Naive thymus-derived CD4-positive, alpha-beta T cell (primary cell): ENCODE data around the gene MIER1. TPM values are rescaled to one million over a fixed set of nuclear protein-coding genes. Genes with fewer than 3 reads are reported as not detected.
A peak's percentile ranks its signal among the peaks of the same experiment; 100 is the strongest.

Experiments
- ATAC-seq: fragments of 150-1000 bp; cut with Tn5 transposase; 2 replicates; pipeline ENCODE4 v1.10.0; 2021; ENCODE audit warnings: mild to moderate bottlenecking, moderate library complexity
- CTCF ChIA-PET: fragments of 350-600 bp; sonication (Branson Sonifier 250); formaldehyde crosslinking; loops from one replicate; lab custom pipeline; 2021; ENCODE audit warnings: antibody characterized with exemption; lab: Charles Lee
- POLR2A ChIA-PET: fragments of 350-600 bp; sonication (Branson Sonifier 250); formaldehyde crosslinking; loops from one replicate; lab custom pipeline; 2021; ENCODE audit warnings: antibody characterized with exemption, inconsistent platforms; lab: Charles Lee
- DNase-seq, 9 donors: peaks; one replicate each; pipeline versions ENCODE4 v3.0.0 to v3.0.0-alpha.2; 2020 to 2022; ENCODE audit warnings: mixed read lengths in 1 of 9
- H3K27ac ChIP-seq: one replicate; pipeline ENCODE4 v1.7.0; 2013; ENCODE audit warnings: mild to moderate bottlenecking, low read depth, low read length, moderate library complexity
- H3K27me3 ChIP-seq, 2 donors: one replicate each; pipeline ENCODE4 v1.7.0; 2013; ENCODE audit warnings: low read length in 2 of 2, mild to moderate bottlenecking in 2 of 2, moderate library complexity in 2 of 2; ENCODE audit not compliant: control insufficient read depth in 2 of 2, insufficient read depth in 2 of 2
- H3K36me3 ChIP-seq, 3 experiments: 1 replicate in 2 of 3; 2 replicates in 1 of 3; pipeline ENCODE4 v1.7.0; 2013; ENCODE audit warnings: low read length in 3 of 3, mild to moderate bottlenecking in 3 of 3, moderate library complexity in 1 of 3; ENCODE audit not compliant: insufficient read depth in 3 of 3, control insufficient read depth in 2 of 3
- H3K4me1 ChIP-seq, 2 donors: one replicate each; pipeline ENCODE4 v1.7.0; 2013; ENCODE audit warnings: low read length in 2 of 2, mild to moderate bottlenecking in 2 of 2, moderate library complexity in 1 of 2; ENCODE audit not compliant: control insufficient read depth in 2 of 2, insufficient read depth in 2 of 2
- H3K4me3 ChIP-seq: 2 replicates; pipeline ENCODE4 v1.7.0; 2013; ENCODE audit warnings: mild to moderate bottlenecking, low read length
- H3K9me3 ChIP-seq, 3 experiments: 1 replicate in 2 of 3; 2 replicates in 1 of 3; pipeline ENCODE4 v1.7.0; 2013; ENCODE audit warnings: low read length in 3 of 3; ENCODE audit not compliant: control insufficient read depth in 2 of 3
- H3K27ac Mint-ChIP-seq, 9 donors: one replicate each; pipeline ENCODE4 v1.8.0; 2020 to 2022; ENCODE audit warnings: mixed read lengths in 9 of 9, mild to moderate bottlenecking in 8 of 9, moderate library complexity in 5 of 9, inconsistent platforms in 2 of 9
- H3K27me3 Mint-ChIP-seq, 5 donors: one replicate each; pipeline ENCODE4 v1.8.0; 2021 to 2022; ENCODE audit warnings: mixed read lengths in 5 of 5, mild to moderate bottlenecking in 1 of 5
- H3K36me3 Mint-ChIP-seq, 5 donors: one replicate each; pipeline ENCODE4 v1.8.0; 2020 to 2022; ENCODE audit warnings: mixed read lengths in 5 of 5, mild to moderate bottlenecking in 3 of 5, inconsistent platforms in 1 of 5
- H3K4me1 Mint-ChIP-seq, 7 donors: one replicate each; pipeline ENCODE4 v1.8.0; 2020 to 2022; ENCODE audit warnings: mixed read lengths in 7 of 7, mild to moderate bottlenecking in 3 of 7, inconsistent platforms in 1 of 7
- H3K4me3 Mint-ChIP-seq, 10 donors: one replicate each; pipeline ENCODE4 v1.8.0; 2020 to 2022; ENCODE audit warnings: mild to moderate bottlenecking in 10 of 10, mixed read lengths in 10 of 10, moderate library complexity in 6 of 10, inconsistent platforms in 2 of 10
- H3K9me3 Mint-ChIP-seq, 11 donors: one replicate each; pipeline ENCODE4 v1.8.0; 2020 to 2022; ENCODE audit warnings: mixed read lengths in 11 of 11, mild to moderate bottlenecking in 4 of 11, inconsistent platforms in 1 of 11, moderate library complexity in 1 of 11
- intact Hi-C, 2 donors: fragments of 100-400 bp; cut with micrococcal nuclease; formaldehyde crosslinking; loops; one replicate each; pipeline ENCODE4 v1.15.1; 2023
- polyA plus RNA-seq, 2 donors: library from polyadenylated mRNA; unstranded; fragments of 300-500 nt; fragmentation: Illumina TruSeq; gene quantifications; one replicate each; pipeline ENCODE4 v1.2.3, GENCODE V29; 2021
- total RNA-seq, 6 experiments: library from RNA in 5 of 6; stranded (reverse) in 5 of 6; gene quantifications; 1 replicate in 5 of 6; 2 replicates in 1 of 6; pipeline ENCODE4 v1.2.3 and lab custom pipeline; 2021 to 2026

MIER1 gene
- total and polyA plus RNA-seq, 7 experiments from 2014 or later = 35.8 to 73.6 (median 68.5) TPM

- Mint-ChIP-seq H3K4me3 (no peak overlapping the region), H3K27ac (peak overlapping the region; percentile 7 to 89 (median 40)), H3K27me3 (no peaks in the 10 kb centered on the region), H3K36me3 (peaks cover 11 to 48% (median 25%) of the 10 kb centered on the region in 5 donors), H3K9me3 (peaks cover 0 to 3% (median 0%) of the 10 kb centered on the region in 11 donors), H3K4me1 (peaks cover 4 to 31% (median 23%) of the 10 kb centered on the region in 7 donors)
- H3K36me3 ChIP-seq = peaks cover 0 to 15% (median 4%) of the 10 kb centered on the region in 3 experiments
- intact Hi-C loops = no loop called here
- no peak overlapping the region for H3K4me3 ChIP-seq
- H3K9me3 ChIP-seq = no peaks in the 10 kb centered on the region
- ATAC-seq = no peak
- no peaks in the 10 kb centered on the region for H3K4me1 ChIP-seq
- no peaks in the 10 kb centered on the region for H3K27me3 ChIP-seq
- POLR2A ChIA-PET = no interaction called here
- CTCF ChIA-PET = interaction anchor here (0.6 to 5.2 kb wide), 2 partner anchors 147 to 217 kb away, joined by 3 to 43 read pairs; no protein-coding TSS in a partner anchor
- DNase-seq = no peak
- peak overlapping the region; percentile 24 for H3K27ac ChIP-seq
Measured at GRCh38 chr1:67001682-67002425, 77.1 kb downstream of the MIER1 start.

- Histone ChIP-seq H3K27me3 (no peaks in the 10 kb centered on the region), H3K27ac (no peak overlapping the region), H3K4me3 (no peak overlapping the region), H3K9me3 (no peaks in the 10 kb centered on the region), H3K4me1 (no peaks in the 10 kb centered on the region), H3K36me3 (peaks cover 0 to 15% (median 4%) of the 10 kb centered on the region in 3 experiments)
- Mint-ChIP-seq H3K4me1 (peaks cover 3 to 22% (median 20%) of the 10 kb centered on the region in 7 donors), H3K9me3 (peaks cover 0 to 3% (median 0%) of the 10 kb centered on the region in 11 donors), H3K27me3 (no peaks in the 10 kb centered on the region), H3K27ac (peak overlapping the region in 4 of 9 donors; percentile 20 to 80 (median 39)), H3K4me3 (no peak overlapping the region), H3K36me3 (peaks cover 11 to 60% (median 31%) of the 10 kb centered on the region in 5 donors)
- DNase-seq = no peak
- ChIA-PET POLR2A (interaction anchor here (0.6 to 1.3 kb wide), 2 partner anchors 10 to 137 kb away, joined by 3 to 5 read pairs; no protein-coding TSS in a partner anchor), CTCF (interaction anchor here (0.6 kb wide), 1 partner anchor 50 kb away, joined by 3 read pairs; no protein-coding TSS in a partner anchor)
- no peak for ATAC-seq
- intact Hi-C loops = no loop called here
Measured at GRCh38 chr1:67004176-67004575, 79.4 kb downstream of the MIER1 start.

GRCh38 chr1:67005068-67005467 is 80.3 kb downstream of the MIER1 start:
- POLR2A ChIA-PET = interaction anchor here (1.3 kb wide), 1 partner anchor 9 kb away, joined by 3 read pairs; no protein-coding TSS in a partner anchor
- ATAC-seq = no peak

DNA sequence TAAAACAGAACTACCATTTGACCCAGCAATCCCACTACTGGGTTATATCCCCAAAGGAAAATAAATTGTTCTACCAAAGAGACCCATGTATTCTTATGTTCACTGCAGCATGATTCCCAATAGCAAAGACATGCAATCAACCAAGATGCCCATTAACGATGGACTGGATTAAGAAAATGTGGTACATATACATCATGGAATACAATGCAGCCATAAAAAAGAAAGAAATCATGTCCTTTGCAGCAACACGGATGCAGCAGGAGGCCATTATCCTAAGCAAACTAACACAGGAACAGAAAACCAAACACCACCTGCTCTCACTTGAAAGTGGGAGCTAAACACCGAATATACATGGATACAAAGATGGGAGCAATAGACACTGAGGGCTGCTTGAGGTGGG is 85.0 kb downstream of the MIER1 start:
- no peaks in the 10 kb centered on the region for H3K27me3 Mint-ChIP-seq
- peaks cover 0 to 3% (median 0%) of the 10 kb centered on the region in 11 donors for H3K9me3 Mint-ChIP-seq
- DNase-seq (no peak), ATAC-seq (no peak)
- no peaks in the 10 kb centered on the region for H3K27me3 ChIP-seq
- no peak overlapping the region for H3K27ac ChIP-seq
- POLR2A ChIA-PET = no interaction called here
- H3K27ac Mint-ChIP-seq = peak overlapping the region in 3 of 9 donors; percentile 24 to 67 (median 54)
- peaks cover 0 to 10% (median 0%) of the 10 kb centered on the region in 3 experiments for H3K36me3 ChIP-seq
- H3K36me3 Mint-ChIP-seq = peaks cover 15 to 74% (median 43%) of the 10 kb centered on the region in 5 donors
- H3K4me3 Mint-ChIP-seq = no peak overlapping the region
- H3K4me3 ChIP-seq = no peak overlapping the region
- no peaks in the 10 kb centered on the region for H3K4me1 ChIP-seq
- H3K4me1 Mint-ChIP-seq = peaks cover 3 to 16% (median 9%) of the 10 kb centered on the region in 7 donors
- no peaks in the 10 kb centered on the region for H3K9me3 ChIP-seq
- CTCF ChIA-PET = no interaction called here
- intact Hi-C loops = no loop called here

More at GRCh38 chr1:67005068-67005467, 80.3 kb downstream of the MIER1 start:
- Mint-ChIP-seq H3K27ac (peak overlapping the region in 6 of 9 donors; percentile 2 to 88 (median 28)), H3K4me3 (no peak overlapping the region), H3K36me3 (peaks cover 20 to 69% (median 39%) of the 10 kb centered on the region in 5 donors), H3K4me1 (peaks cover 1 to 22% (median 14%) of the 10 kb centered on the region in 7 donors), H3K9me3 (peaks cover 0 to 3% (median 0%) of the 10 kb centered on the region in 11 donors), H3K27me3 (no peaks in the 10 kb centered on the region)
- H3K4me1 ChIP-seq = no peaks in the 10 kb centered on the region
- no peak overlapping the region for H3K4me3 ChIP-seq
- H3K27ac ChIP-seq = no peak overlapping the region
- H3K27me3 ChIP-seq = no peaks in the 10 kb centered on the region
- peaks cover 0 to 22% (median 4%) of the 10 kb centered on the region in 3 experiments for H3K36me3 ChIP-seq
- intact Hi-C loops = no loop called here
- DNase-seq = no peak
- no peaks in the 10 kb centered on the region for H3K9me3 ChIP-seq
- CTCF ChIA-PET = interaction anchor here (2.1 kb wide), 1 partner anchor 144 kb away, joined by 12 read pairs; no protein-coding TSS in a partner anchor

DNA sequence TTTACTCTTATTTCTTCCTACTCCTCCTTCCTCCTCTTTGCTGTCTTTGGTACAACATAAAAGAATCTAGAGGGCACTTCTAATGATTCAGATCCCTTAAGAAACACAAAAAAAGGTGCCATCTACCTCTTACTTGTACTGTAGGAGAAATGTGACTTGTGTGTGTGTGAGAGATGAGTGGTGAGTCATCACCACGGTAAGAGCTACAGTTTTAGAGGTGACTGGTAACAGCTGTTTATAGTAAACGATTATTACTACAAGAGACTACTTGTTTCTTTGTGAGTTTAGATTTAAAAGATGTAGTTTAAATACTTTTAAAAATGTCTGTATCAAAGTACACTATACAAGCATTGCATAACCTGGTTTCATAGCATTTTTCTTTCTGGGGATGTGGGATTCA is 88.8 kb downstream of the MIER1 start:
- Histone ChIP-seq H3K4me1 (no peaks in the 10 kb centered on the region), H3K27me3 (no peaks in the 10 kb centered on the region), H3K9me3 (no peaks in the 10 kb centered on the region), H3K36me3 (peaks cover 0 to 23% (median 0%) of the 10 kb centered on the region in 3 experiments), H3K27ac (no peak overlapping the region), H3K4me3 (no peak overlapping the region)
- H3K4me1 Mint-ChIP-seq = peaks cover 0 to 12% (median 4%) of the 10 kb centered on the region in 7 donors
- DNase-seq (no peak), ATAC-seq (no peak)
- no peak overlapping the region for H3K4me3 Mint-ChIP-seq
- intact Hi-C loops = no loop called here
- H3K27ac Mint-ChIP-seq = peak overlapping the region in 3 of 9 donors; percentile 26 to 53 (median 52)
- H3K9me3 Mint-ChIP-seq = peaks cover 0 to 2% (median 0%) of the 10 kb centered on the region in 11 donors
- no peaks in the 10 kb centered on the region for H3K27me3 Mint-ChIP-seq
- POLR2A ChIA-PET = interaction anchor here (1.3 to 1.9 kb wide), 2 partner anchors 9 to 40 kb away, joined by 3 to 4 read pairs; partner anchors contain the start of gene SLC35D1
- CTCF ChIA-PET = interaction anchor here (2.4 kb wide), 1 partner anchor 135 kb away, joined by 8 read pairs; no protein-coding TSS in a partner anchor
- peaks cover 12 to 63% (median 58%) of the 10 kb centered on the region in 5 donors for H3K36me3 Mint-ChIP-seq

- ChIA-PET POLR2A (no interaction called here), CTCF (interaction anchor here (0.7 kb wide), 1 partner anchor 19 kb away, joined by 3 read pairs; no protein-coding TSS in a partner anchor)
- intact Hi-C loops = no loop called here
- Mint-ChIP-seq H3K27me3 (no peaks in the 10 kb centered on the region), H3K4me3 (no peak overlapping the region), H3K36me3 (peaks cover 21 to 66% (median 54%) of the 10 kb centered on the region in 5 donors), H3K9me3 (peaks cover 0 to 2% (median 0%) of the 10 kb centered on the region in 11 donors), H3K4me1 (peaks cover 0 to 17% (median 6%) of the 10 kb centered on the region in 7 donors), H3K27ac (peak overlapping the region in 1 of 9 donors; percentile 44)
- no peak for DNase-seq
- H3K36me3 ChIP-seq = peaks cover 3 to 42% (median 6%) of the 10 kb centered on the region in 3 experiments
- no peak overlapping the region for H3K4me3 ChIP-seq
- no peak overlapping the region for H3K27ac ChIP-seq
- no peaks in the 10 kb centered on the region for H3K27me3 ChIP-seq
- ATAC-seq = no peak
- H3K9me3 ChIP-seq = no peaks in the 10 kb centered on the region
- no peaks in the 10 kb centered on the region for H3K4me1 ChIP-seq
Measured at GRCh38 chr1:67018574-67018973, 93.8 kb downstream of the MIER1 start.
